GM23248 (cell line): Measurements from ENCODE around the gene CLEC6A.

Experiments used
- EZH2 ChIP-seq: fragments of 200-600 bp; sonication (generic); IDR thresholded peaks from 2 replicates; pipeline ENCODE4 v1.6.1; 2018; ENCODE audit warnings: antibody characterized with exemption, mild to moderate bottlenecking; ENCODE audit not compliant: insufficient read depth, poor library complexity, severe bottlenecking
- EZH2phosphoT487 ChIP-seq: fragments of 200-600 bp; sonication (generic); IDR thresholded peaks from 2 replicates; pipeline ENCODE4 v1.6.1; 2018; ENCODE audit warnings: antibody characterized with exemption, moderate library complexity, mild to moderate bottlenecking, low read depth; ENCODE audit not compliant: insufficient read depth

GRCh38 chr12:8483079-8483478, 27.3 kb downstream of the CLEC6A start:
- no peak for TF ChIP-seq EZH2
- no peak for TF ChIP-seq EZH2phosphoT487
